Measurements from ENCODE around the gene VGLL2.
"Not testable (repeated sequence)": the region's sequence is repeated elsewhere in the genome, so short reads cannot be mapped to it uniquely, and the experiment has no call there.

VGLL2 gene

GRCh38 chr6:117265410-117266256 lies at the start of gene VGLL2:
Gene VGLL2, plus strand, starts transcription at chr6:117265558. Its CDS starts 206 bp downstream, at chr6:117265764.
- peak; percentile 13 to 34 for DNase-seq

- DNase-seq = no peak
Observed at GRCh38 chr6:117222861-117223260, 42.5 kb upstream of the VGLL2 start.

GRCh38 chr6:117226778-117227177 lies 38.6 kb upstream of the VGLL2 start:
- DNase-seq = no peak

- DNase-seq = no peak
Observed at GRCh38 chr6:117227245-117227962, 38.0 kb upstream of the VGLL2 start.

GRCh38 chr6:117228202-117228601 lies 37.2 kb upstream of the VGLL2 start:
- DNase-seq = no peak

- no peak for DNase-seq
Observed at GRCh38 chr6:117229870-117230269, 35.5 kb upstream of the VGLL2 start.

- DNase-seq = no peak
Observed at GRCh38 chr6:117231466-117231865, 33.9 kb upstream of the VGLL2 start.

GRCh38 chr6:117232196-117232595 lies 33.2 kb upstream of the VGLL2 start:
- no peak for DNase-seq

GRCh38 chr6:117233145-117233544 lies 32.2 kb upstream of the VGLL2 start:
- no peak for DNase-seq

GRCh38 chr6:117237561-117237960 lies 27.8 kb upstream of the VGLL2 start:
- DNase-seq = no peak

GRCh38 chr6:117244571-117244970 lies 20.8 kb upstream of the VGLL2 start:
- not testable (repeated sequence) for DNase-seq

- DNase-seq = not testable (repeated sequence)
Observed at GRCh38 chr6:117244979-117245378, 20.4 kb upstream of the VGLL2 start.

GRCh38 chr6:117253785-117254184 lies 11.6 kb upstream of the VGLL2 start:
- DNase-seq = no peak

- DNase-seq = no peak
Observed at GRCh38 chr6:117262799-117263198, 2.6 kb upstream of the VGLL2 start.

- DNase-seq = no peak
Observed at GRCh38 chr6:117263353-117263927, 1.9 kb upstream of the VGLL2 start.

GRCh38 chr6:117264369-117264691 lies 1.0 kb upstream of the VGLL2 start:
- DNase-seq = no peak

- no peak for DNase-seq
Observed at GRCh38 chr6:117264692-117265409, 507 bp upstream of the VGLL2 start.

GRCh38 chr6:117266257-117267053 lies 1.1 kb downstream of the VGLL2 start:
- no peak for DNase-seq

- no peak for DNase-seq
Observed at GRCh38 chr6:117267054-117267347, 1.6 kb downstream of the VGLL2 start.

- DNase-seq = no peak
Observed at GRCh38 chr6:117267766-117268534, 2.6 kb downstream of the VGLL2 start.

GRCh38 chr6:117268924-117269323 lies 3.6 kb downstream of the VGLL2 start:
- no peak for DNase-seq

- no peak for DNase-seq
Observed at GRCh38 chr6:117269638-117270054, 4.3 kb downstream of the VGLL2 start.

Measured in NCI-H1930 (cell line).